Gastroesophageal sphincter (tissue), 4 donors: ENCODE results near the gene CBLN4. TPM values are rescaled to one million over a fixed set of nuclear protein-coding genes. Genes with fewer than 3 reads are reported as not detected.
A peak's percentile ranks its signal among the peaks of the same experiment; 100 is the strongest.

Experiments used
- ATAC-seq: fragments of 150-250 bp; one replicate; pipeline ENCODE4 v1.9.1; 2016; ENCODE audit warnings: mild to moderate bottlenecking, moderate library complexity
- H3K27ac ChIP-seq, 4 donors: fragments of 200-600 bp; sonication (generic) in 3 of 4; 1 replicate in 3 of 4; 2 replicates in 1 of 4; pipeline ENCODE4 v1.5.1; 2016 to 2019
- H3K27me3 ChIP-seq: fragments of 200-600 bp; sonication (generic); one replicate; pipeline ENCODE4 v1.5.1; 2019
- H3K36me3 ChIP-seq, 2 donors: fragments of 200-600 bp; sonication (generic); one replicate each; pipeline ENCODE4 v1.5.1; 2019; ENCODE audit warnings: control low read depth in 1 of 2
- H3K4me1 ChIP-seq, 3 donors: fragments of 200-600 bp; sonication (generic); 1 replicate in 2 of 3; 2 replicates in 1 of 3; pipeline ENCODE4 v1.5.1; 2016 to 2019; ENCODE audit warnings: control low read depth in 2 of 3
- H3K4me3 ChIP-seq, 2 donors: fragments of 200-600 bp; sonication (generic); one replicate each; pipeline ENCODE4 v1.5.1; 2019; ENCODE audit warnings: mild to moderate bottlenecking in 1 of 2, moderate library complexity in 1 of 2
- H3K9me3 ChIP-seq, 3 donors: fragments of 200-600 bp; sonication (generic); one replicate each; pipeline ENCODE4 v1.5.1; 2017 to 2019; ENCODE audit warnings: control low read depth in 2 of 3
- CTCF ChIP-seq, 4 experiments: fragments of 200-600 bp in 2 of 4; fragments of 450-650 bp in 2 of 4; sonication (generic) in 1 of 4; IDR thresholded peaks; one replicate each; pipeline ENCODE4 v1.5.1; 2017 to 2019; ENCODE audit warnings: antibody characterized with exemption in 4 of 4, mild to moderate bottlenecking in 2 of 4, moderate library complexity in 2 of 4
- EP300 ChIP-seq: sonication (generic); formaldehyde crosslinking; IDR thresholded peaks from one replicate; pipeline ENCODE4 v1.6.1; 2017; ENCODE audit warnings: antibody characterized with exemption, mild to moderate bottlenecking
- POLR2A ChIP-seq, 2 donors: fragments of 450-650 bp; IDR thresholded peaks; one replicate each; pipeline ENCODE4 v1.6.1; 2017; ENCODE audit warnings: antibody characterized with exemption in 2 of 2, mild to moderate bottlenecking in 2 of 2, moderate library complexity in 1 of 2
- POLR2AphosphoS5 ChIP-seq: sonication (generic); formaldehyde crosslinking; IDR thresholded peaks from one replicate; pipeline ENCODE4 v1.6.1; 2017; ENCODE audit warnings: antibody characterized with exemption
- WGBS, 2 donors: methylation state at CpG; one replicate each; pipeline ENCODE4 v1.1.5; 2018; ENCODE audit warnings: low coverage in 1 of 2; 5-methylcytosine and 5-hydroxymethylcytosine counted together
- total RNA-seq, 4 donors: library from RNA; depleted of rRNA; stranded (reverse); fragments of >200 nt; gene quantifications; one replicate each; pipeline ENCODE4 v1.1.0, GENCODE V29; 2016

CBLN4 gene
- total RNA-seq, result under 1 TPM in 1 of 4 donors, not detected in 3; 0.40 TPM

- no peaks in the 10 kb centered on the region for H3K36me3 ChIP-seq
- no peaks in the 10 kb centered on the region for H3K9me3 ChIP-seq
- peak within 1 kb of the TSS in 1 of 2 donors; percentile 19 for H3K4me3 ChIP-seq
- H3K27me3 ChIP-seq, result peaks cover 75% of the 10 kb centered on the region
- peaks cover 0 to 29% (median 4%) of the 10 kb centered on the region in 3 donors for H3K4me1 ChIP-seq
- H3K27ac ChIP-seq, result no peak within 1 kb of the TSS
- no peak for ATAC-seq
- no peak for TF ChIP-seq POLR2A (IDR thresholded peaks at IDR 0.05)
- no peak for TF ChIP-seq CTCF (IDR thresholded peaks at IDR 0.05)
- no peak for TF ChIP-seq POLR2AphosphoS5
- no peak for TF ChIP-seq EP300
- 8% methylated on average over 2 of the region's 29 CpGs; no CpG with 5 or more reads in 1 of the 2 donors for WGBS, 2 donors
These were observed at the start of gene CBLN4 for GRCh38 chr20:56005389-56005715. TSS of gene CBLN4 (minus strand) at chr20:56005519. CDS start at chr20:56004171, 1,348 bp downstream.

- Histone ChIP-seq H3K4me1 (no peaks in the 10 kb centered on the region), H3K27ac (no peak overlapping the region), H3K4me3 (no peak overlapping the region), H3K9me3 (no peaks in the 10 kb centered on the region), H3K27me3 (no peaks in the 10 kb centered on the region), H3K36me3 (no peaks in the 10 kb centered on the region)
- ATAC-seq, result no peak
- TF ChIP-seq EP300 (no peak), CTCF (IDR thresholded peaks at IDR 0.05) (no peak), POLR2AphosphoS5 (no peak), POLR2A (IDR thresholded peaks at IDR 0.05) (no peak)
- WGBS, 2 donors, result 70 to 91% methylated on average over 5 to 6 of the region's 6 CpGs
These were observed 37.9 kb upstream of the CBLN4 start for GRCh38 chr20:56043227-56043626.

GRCh38 chr20:56032251-56032650 lies 26.9 kb upstream of the CBLN4 start:
- TF ChIP-seq CTCF (IDR thresholded peaks at IDR 0.05) (no peak), POLR2A (IDR thresholded peaks at IDR 0.05) (no peak), EP300 (no peak), POLR2AphosphoS5 (no peak)
- no peaks in the 10 kb centered on the region for H3K27me3 ChIP-seq
- WGBS, 2 donors, result 59 to 60% methylated on average over 1 to 3 of the region's 3 CpGs
- no peaks in the 10 kb centered on the region for H3K4me1 ChIP-seq
- peaks cover 0 to 55% (median 0%) of the 10 kb centered on the region in 3 donors for H3K9me3 ChIP-seq
- H3K36me3 ChIP-seq, result no peaks in the 10 kb centered on the region
- H3K27ac ChIP-seq, result no peak overlapping the region
- H3K4me3 ChIP-seq, result no peak overlapping the region
- ATAC-seq, result no peak

GRCh38 chr20:56018716-56019115 lies 13.4 kb upstream of the CBLN4 start:
- H3K4me1 ChIP-seq, result no peaks in the 10 kb centered on the region
- no peak for ATAC-seq
- no peaks in the 10 kb centered on the region for H3K36me3 ChIP-seq
- H3K9me3 ChIP-seq, result no peaks in the 10 kb centered on the region
- WGBS, 2 donors, result 46 to 65% methylated on average over 2 of the region's 2 CpGs
- H3K27ac ChIP-seq, result no peak overlapping the region
- H3K27me3 ChIP-seq, result no peaks in the 10 kb centered on the region
- H3K4me3 ChIP-seq, result no peak overlapping the region
- TF ChIP-seq POLR2AphosphoS5, result no peak

- WGBS, 2 donors, result 76 to 80% methylated on average over 2 to 3 of the region's 3 CpGs
- no peak overlapping the region for H3K27ac ChIP-seq
- H3K9me3 ChIP-seq, result no peaks in the 10 kb centered on the region
- H3K36me3 ChIP-seq, result no peaks in the 10 kb centered on the region
- H3K27me3 ChIP-seq, result no peaks in the 10 kb centered on the region
- no peak for ATAC-seq
- no peak for TF ChIP-seq CTCF (IDR thresholded peaks at IDR 0.05)
- TF ChIP-seq POLR2AphosphoS5, result no peak
- no peak for TF ChIP-seq EP300
- TF ChIP-seq POLR2A (IDR thresholded peaks at IDR 0.05), result no peak
- no peak overlapping the region for H3K4me3 ChIP-seq
- H3K4me1 ChIP-seq, result no peaks in the 10 kb centered on the region
These were observed 12.9 kb upstream of the CBLN4 start for GRCh38 chr20:56018194-56018593.
